ENCODE data around the gene SLC25A48. TPM values are rescaled to one million over a fixed set of nuclear protein-coding genes. Genes with fewer than 3 reads are reported as not detected.
"Not testable (repeated sequence)": the region's sequence is repeated elsewhere in the genome, so short reads cannot be mapped to it uniquely, and the experiment has no call there.

The SLC25A48 gene
- polyA plus RNA-seq, 3 donors from 2014 or later = not detected

DNA sequence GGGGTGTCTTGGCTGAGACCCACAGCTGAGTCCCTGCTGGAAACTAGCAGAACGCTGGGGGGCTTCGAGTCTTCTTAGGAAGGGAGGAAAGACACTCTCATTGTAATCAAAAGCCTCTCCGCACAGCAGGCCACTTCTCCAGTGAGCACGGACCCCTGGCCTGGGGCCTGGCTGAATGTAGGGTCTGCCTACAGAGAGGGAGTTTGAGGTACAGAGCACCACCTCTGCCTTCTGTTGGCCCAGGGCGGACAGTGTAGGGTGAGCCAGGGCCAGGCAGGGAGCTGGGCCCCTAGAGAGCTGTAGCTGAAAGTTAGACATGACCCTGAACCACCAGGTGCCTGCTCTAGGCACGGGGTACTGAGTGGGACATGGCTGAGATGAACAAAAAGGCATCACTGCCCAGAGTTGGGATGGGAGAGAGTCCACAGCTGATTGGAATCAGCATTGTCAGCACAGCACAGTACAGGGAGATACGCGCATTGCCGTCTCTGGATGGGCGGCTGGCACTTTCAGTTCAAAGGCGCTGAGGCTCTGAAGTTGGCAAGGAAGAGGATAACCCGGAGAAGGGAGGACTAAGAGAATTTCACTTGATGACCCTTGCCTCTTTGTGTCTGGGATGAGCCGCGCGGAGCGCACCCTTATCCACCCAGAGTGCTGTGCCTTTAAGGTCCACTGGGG, 363 bp upstream of the SLC25A48 start:
- no peak overlapping the region for H3K4me3 Mint-ChIP-seq
- peaks cover 0 to 2% (median 0%) of the 10 kb centered on the region in 6 donors for H3K9me3 Mint-ChIP-seq
- no peak overlapping the region for H3K27ac Mint-ChIP-seq
- DNase-seq = no peak
- peaks cover 8 to 17% (median 10%) of the 10 kb centered on the region in 3 donors for H3K27me3 Mint-ChIP-seq (ENCODE audit: low read depth in 3 of 3)
- peaks cover 0 to 3% of the 10 kb centered on the region in 2 donors for H3K4me1 Mint-ChIP-seq
- no peaks in the 10 kb centered on the region for H3K36me3 Mint-ChIP-seq

DNA sequence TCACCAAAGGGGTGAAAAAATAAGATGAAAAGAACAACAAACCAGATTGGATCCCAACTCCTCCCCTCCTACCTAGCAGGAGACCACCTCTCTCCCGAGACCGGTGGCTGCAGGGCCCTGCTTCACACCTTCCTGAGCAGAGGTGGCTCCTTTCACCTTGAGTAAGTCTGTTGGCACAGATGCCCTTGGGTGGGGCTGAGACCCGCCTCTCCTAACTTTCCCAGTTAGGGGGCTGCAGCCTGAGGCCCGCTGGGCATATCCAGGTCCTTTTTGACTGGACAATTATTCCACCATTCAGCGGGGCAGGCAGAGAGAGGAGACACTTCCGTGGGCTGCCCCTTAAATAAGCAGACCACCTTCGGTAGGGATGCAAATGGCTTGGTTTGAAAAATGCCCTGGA, 1.3 kb downstream of the SLC25A48 start:
- H3K4me3 Mint-ChIP-seq = no peak overlapping the region
- DNase-seq = no peak
- H3K27me3 Mint-ChIP-seq (ENCODE audit: low read depth in 3 of 3) = peaks cover 8 to 15% (median 8%) of the 10 kb centered on the region in 3 donors
- H3K27ac Mint-ChIP-seq = no peak overlapping the region
- no peaks in the 10 kb centered on the region for H3K36me3 Mint-ChIP-seq
- peaks cover 0 to 2% (median 0%) of the 10 kb centered on the region in 6 donors for H3K9me3 Mint-ChIP-seq
- H3K4me1 Mint-ChIP-seq = peaks cover 0 to 3% of the 10 kb centered on the region in 2 donors

DNA sequence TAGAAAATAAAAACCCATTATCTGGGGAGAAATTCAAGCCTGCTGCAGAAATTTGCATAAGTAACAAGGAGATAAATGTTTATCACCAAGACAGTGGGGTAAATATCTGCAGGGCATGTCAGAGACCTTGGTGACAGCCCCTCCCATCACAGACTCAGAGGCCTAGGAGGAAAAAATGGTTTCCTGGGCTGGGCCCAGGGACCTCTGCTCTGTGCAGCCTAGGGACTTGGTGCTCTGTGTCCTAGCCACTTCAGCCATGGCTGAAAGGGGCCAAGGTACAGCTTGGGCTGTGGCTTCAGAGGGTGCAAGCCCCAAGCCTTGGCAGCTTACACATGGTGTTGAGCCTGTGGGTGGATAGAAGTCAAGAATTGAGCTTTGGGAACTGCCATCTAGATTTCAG, 3.9 kb downstream of the SLC25A48 start:
- not testable (repeated sequence) for H3K27ac Mint-ChIP-seq, H3K36me3 Mint-ChIP-seq, DNase-seq, H3K9me3 Mint-ChIP-seq, H3K4me3 Mint-ChIP-seq, H3K4me1 Mint-ChIP-seq
- peaks cover 5 to 13% (median 11%) of the 10 kb centered on the region in 3 donors for H3K27me3 Mint-ChIP-seq (ENCODE audit: low read depth in 3 of 3)

DNA sequence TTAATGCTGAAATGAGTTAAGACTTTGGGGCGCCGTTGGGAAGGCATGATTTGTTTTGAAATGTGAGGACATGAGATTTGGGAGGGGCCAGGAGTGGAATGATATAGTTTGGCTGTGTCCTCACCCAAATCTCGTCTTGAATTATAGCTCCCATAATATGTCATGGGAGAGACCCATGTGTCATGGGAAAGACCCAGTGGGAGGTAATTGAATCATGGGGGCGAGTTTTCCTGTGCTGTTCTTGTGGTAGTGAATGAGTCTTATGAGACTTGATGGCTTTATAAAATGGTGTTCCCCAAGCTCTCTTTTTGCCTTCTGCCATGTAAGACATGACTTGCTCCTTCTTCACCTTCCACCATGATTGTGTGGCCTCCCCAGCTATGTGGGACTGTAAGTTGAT, 5.1 kb downstream of the SLC25A48 start:
- H3K36me3 Mint-ChIP-seq = no peaks in the 10 kb centered on the region
- H3K9me3 Mint-ChIP-seq = peaks cover 0 to 2% (median 0%) of the 10 kb centered on the region in 6 donors
- H3K4me1 Mint-ChIP-seq = no peaks in the 10 kb centered on the region
- no peak overlapping the region for H3K27ac Mint-ChIP-seq
- DNase-seq = no peak
- H3K27me3 Mint-ChIP-seq (ENCODE audit: low read depth in 3 of 3) = peaks cover 3 to 10% (median 9%) of the 10 kb centered on the region in 3 donors
- no peak overlapping the region for H3K4me3 Mint-ChIP-seq

DNA sequence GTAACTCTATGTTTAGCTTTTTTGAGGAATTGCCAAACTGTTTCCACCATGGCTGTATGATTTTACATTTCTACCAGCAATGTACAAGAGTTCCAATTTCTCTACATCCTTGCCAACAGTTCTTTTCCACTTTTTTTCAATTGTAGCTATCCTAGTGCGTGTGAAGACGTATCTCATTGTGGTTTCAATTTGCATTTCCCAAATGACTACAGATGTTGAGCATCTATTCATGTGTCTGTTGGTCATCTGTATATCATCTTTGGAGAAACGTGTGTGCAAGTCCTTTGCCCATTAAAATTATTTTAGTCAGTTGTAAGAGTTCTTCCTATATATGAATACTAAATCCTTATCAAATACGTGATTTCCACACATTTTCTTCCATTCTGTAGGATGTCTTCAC, 6.5 kb downstream of the SLC25A48 start:
- Mint-ChIP-seq H3K4me3 (no peak overlapping the region), H3K27me3 (ENCODE audit: low read depth in 3 of 3) (peaks cover 3 to 10% (median 9%) of the 10 kb centered on the region in 3 donors), H3K36me3 (no peaks in the 10 kb centered on the region), H3K27ac (no peak overlapping the region), H3K9me3 (peaks cover 0 to 2% (median 0%) of the 10 kb centered on the region in 6 donors), H3K4me1 (no peaks in the 10 kb centered on the region)
- DNase-seq = no peak

DNA sequence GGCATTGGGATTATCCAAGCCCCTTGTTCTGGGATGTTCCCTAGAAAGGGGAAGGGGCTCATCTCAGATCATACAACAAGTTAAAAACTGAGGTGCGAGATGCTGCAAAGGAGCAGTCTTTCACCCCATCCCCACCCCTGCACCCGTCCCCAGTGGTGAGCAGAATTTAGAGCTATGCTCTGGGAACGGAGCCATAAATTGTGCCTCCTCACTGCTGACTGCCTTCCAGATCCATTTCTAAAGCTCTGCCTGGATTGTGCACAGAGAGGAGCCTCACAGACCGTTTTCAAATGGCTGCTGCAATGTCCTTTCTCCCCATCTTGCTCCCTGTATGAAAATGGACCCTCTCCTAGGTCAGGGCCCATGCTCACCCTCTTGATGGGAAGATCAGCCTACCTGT, 8.3 kb downstream of the SLC25A48 start:
- Mint-ChIP-seq H3K4me3 (no peak overlapping the region), H3K4me1 (no peaks in the 10 kb centered on the region)
- no peak for DNase-seq

DNA sequence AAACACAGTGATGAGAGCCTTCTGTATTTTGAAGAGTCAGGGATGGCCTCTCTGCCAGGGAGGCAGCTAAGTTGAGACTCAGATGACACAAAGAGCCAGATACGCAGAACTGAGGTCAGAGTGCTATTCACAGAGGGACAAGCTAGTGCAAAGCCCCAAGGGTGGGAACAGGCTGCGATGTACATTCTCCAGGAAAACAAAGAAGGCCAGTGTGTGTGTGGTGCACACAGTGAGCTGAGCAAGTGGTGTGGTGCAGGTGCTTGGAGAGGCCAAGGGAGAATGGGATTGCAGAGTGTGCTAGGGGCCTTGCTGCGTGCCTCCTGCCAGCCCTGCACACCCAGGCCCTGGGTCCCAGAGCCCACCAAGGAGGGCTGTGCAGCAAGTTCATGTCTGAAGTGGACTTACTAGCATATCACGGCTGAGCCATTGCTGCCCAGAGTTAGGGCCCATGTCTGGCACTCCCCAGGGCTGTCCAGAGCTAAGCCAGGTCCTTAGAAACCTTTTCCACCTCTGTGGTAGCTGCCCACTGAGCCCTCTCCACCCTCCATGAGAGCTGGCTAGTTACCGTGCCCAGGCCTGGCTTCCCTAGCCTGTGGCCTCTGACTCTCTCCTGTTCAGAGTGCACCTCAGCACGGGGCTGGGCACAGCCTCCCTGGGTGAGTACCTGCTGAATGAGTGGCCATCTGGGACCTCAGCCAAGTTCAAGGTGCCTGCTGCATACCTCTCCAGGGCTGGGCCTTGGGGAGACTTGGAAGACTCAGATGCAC, 9.3 kb downstream of the SLC25A48 start:
- DNase-seq = no peak
- Mint-ChIP-seq H3K36me3 (no peaks in the 10 kb centered on the region), H3K4me1 (no peaks in the 10 kb centered on the region), H3K4me3 (no peak overlapping the region), H3K27me3 (ENCODE audit: low read depth in 3 of 3) (peaks cover 3 to 9% (median 5%) of the 10 kb centered on the region in 3 donors), H3K27ac (no peak overlapping the region), H3K9me3 (peaks cover 0 to 2% (median 0%) of the 10 kb centered on the region in 6 donors)

More for the DNA sequence above, 8.3 kb downstream of the SLC25A48 start:
- Mint-ChIP-seq H3K36me3 (no peaks in the 10 kb centered on the region), H3K27ac (no peak overlapping the region), H3K27me3 (ENCODE audit: low read depth in 3 of 3) (peaks cover 3 to 9% (median 6%) of the 10 kb centered on the region in 3 donors), H3K9me3 (peaks cover 0 to 2% (median 0%) of the 10 kb centered on the region in 6 donors)

DNA sequence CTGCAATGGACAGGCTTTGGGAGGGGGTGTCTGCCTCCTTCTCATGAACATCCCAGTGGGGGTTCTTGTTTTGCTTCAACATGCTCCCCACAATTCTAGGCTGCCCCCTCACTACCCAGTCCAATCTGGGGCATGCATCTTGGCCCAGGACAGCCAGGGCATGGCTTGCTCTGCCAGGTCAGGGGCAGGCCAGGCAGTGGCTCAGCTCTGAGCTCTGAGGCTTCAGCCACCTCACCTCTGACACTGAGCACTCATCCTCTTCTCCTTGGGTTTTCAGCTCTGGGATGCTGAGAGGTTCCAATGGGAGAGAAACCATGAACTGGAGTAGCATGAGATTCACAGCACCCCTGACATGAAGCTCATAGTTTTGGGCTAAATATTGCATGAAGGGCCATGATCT, 11.8 kb downstream of the SLC25A48 start:
- Mint-ChIP-seq H3K27ac (no peak overlapping the region), H3K36me3 (no peaks in the 10 kb centered on the region), H3K9me3 (peaks cover 0 to 2% (median 0%) of the 10 kb centered on the region in 6 donors), H3K27me3 (ENCODE audit: low read depth in 3 of 3) (peaks cover 1 to 8% (median 3%) of the 10 kb centered on the region in 3 donors), H3K4me1 (no peaks in the 10 kb centered on the region), H3K4me3 (no peak overlapping the region)
- DNase-seq = no peak

DNA sequence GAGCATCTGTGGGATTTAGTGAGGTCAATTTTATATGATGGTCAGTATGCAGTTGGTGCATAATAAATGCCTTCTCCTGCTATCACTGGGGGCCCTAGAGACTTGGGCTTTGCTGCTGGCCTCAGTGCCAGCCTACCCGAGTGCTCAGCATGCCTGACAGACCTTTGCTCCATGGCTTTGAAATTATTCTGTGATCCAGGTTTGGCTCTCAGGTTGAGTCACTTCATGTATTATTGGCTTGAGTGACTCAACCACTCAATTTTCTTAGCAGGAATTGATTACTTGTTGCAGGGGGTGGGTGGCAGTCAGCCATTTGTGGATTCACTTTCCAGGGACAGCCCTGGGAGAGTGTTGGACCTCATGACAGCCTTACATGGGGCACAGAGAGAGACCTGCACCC, 13.5 kb downstream of the SLC25A48 start:
- H3K36me3 Mint-ChIP-seq = no peaks in the 10 kb centered on the region
- peaks cover 0 to 3% (median 1%) of the 10 kb centered on the region in 3 donors for H3K27me3 Mint-ChIP-seq (ENCODE audit: low read depth in 3 of 3)
- no peaks in the 10 kb centered on the region for H3K4me1 Mint-ChIP-seq
- H3K9me3 Mint-ChIP-seq = peaks cover 0 to 2% (median 0%) of the 10 kb centered on the region in 6 donors
- DNase-seq = no peak
- no peak overlapping the region for H3K27ac Mint-ChIP-seq
- no peak overlapping the region for H3K4me3 Mint-ChIP-seq

DNA sequence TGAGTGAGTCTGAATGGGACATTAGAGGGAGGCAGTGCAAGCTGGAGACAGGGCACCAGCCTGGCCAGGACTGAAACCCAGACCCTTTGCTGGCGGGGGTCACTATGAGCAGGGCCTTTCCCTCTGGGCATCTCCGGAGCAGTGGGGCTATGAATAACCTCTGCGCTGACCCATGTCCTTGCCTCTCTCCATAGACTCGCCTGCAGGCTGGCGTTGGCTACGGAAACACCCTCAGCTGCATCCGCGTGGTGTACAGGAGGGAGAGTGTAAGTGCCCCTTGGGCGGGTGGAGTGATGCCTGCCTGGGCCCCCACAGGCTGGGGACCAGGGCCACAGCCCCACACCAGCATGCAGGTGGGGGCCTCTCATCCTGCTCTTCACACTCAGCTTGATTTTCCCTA, 15.8 kb downstream of the SLC25A48 start:
- H3K4me3 Mint-ChIP-seq = no peak overlapping the region
- peaks cover 0 to 2% (median 0%) of the 10 kb centered on the region in 3 donors for H3K27me3 Mint-ChIP-seq (ENCODE audit: low read depth in 3 of 3)
- H3K27ac Mint-ChIP-seq = no peak overlapping the region
- H3K4me1 Mint-ChIP-seq = no peaks in the 10 kb centered on the region
- DNase-seq = no peak
- peaks cover 0 to 2% (median 0%) of the 10 kb centered on the region in 6 donors for H3K9me3 Mint-ChIP-seq
- no peaks in the 10 kb centered on the region for H3K36me3 Mint-ChIP-seq

DNA sequence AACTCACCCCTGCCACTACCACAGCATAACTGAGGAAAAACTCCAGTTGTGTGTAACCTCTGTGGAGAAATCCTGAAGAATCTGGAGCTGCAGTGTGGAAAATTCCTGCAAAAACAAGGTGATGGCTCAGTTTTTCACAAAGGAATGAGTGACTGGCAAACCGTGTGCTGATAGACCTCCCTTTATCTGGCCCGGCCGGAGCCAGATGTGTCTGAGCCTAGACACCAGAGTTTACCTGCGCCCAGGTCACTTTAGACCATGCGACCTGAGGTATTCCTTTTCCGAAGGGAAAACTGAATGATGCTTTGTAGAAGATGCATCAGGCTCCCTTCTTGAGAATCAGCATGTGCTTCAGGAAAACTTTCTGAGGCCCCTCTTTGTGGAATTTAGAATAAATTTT, 16.2 kb downstream of the SLC25A48 start:
- H3K4me1 Mint-ChIP-seq = no peaks in the 10 kb centered on the region
- no peak overlapping the region for H3K27ac Mint-ChIP-seq
- H3K4me3 Mint-ChIP-seq = no peak overlapping the region
- no peaks in the 10 kb centered on the region for H3K36me3 Mint-ChIP-seq
- peaks cover 0 to 2% (median 0%) of the 10 kb centered on the region in 3 donors for H3K27me3 Mint-ChIP-seq (ENCODE audit: low read depth in 3 of 3)
- no peak for DNase-seq
- peaks cover 0 to 2% (median 0%) of the 10 kb centered on the region in 6 donors for H3K9me3 Mint-ChIP-seq

DNA sequence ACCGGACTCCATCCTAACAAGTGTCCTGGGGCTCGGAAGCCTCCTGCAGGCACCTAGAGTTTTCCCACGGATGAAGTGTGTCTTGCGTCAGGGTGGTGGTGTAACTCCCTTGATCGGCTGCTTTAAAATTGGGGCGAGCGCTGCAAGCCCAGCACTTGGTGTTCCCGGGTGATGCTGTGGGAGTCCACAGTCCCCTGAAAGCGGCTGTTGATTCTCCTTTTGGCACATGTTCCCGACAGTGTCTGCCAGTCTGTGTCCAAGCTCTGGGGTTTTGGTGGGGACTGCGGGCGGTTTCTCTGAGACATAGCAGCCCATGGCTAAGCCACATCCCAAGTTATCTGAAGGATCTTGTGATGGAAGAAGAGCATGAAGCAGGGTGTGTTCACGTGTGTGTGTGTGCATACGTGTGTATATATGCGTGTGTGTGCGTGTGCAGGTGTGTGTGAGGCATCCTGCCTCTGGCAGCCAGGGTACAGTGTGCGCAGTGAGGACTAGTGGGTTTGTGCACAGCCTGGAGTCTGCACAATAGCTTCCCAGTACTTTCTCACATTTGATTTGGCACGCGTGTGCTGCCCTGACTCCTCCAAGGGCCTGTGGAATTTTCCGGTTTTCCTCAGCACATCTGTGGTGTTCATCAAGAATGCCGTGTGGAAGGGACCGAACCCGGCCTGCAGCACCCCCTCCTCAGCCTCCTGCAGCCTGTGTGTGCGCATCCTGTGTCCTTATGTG, 16.9 kb downstream of the SLC25A48 start:
- H3K36me3 Mint-ChIP-seq = no peaks in the 10 kb centered on the region
- peaks cover 0 to 2% (median 0%) of the 10 kb centered on the region in 3 donors for H3K27me3 Mint-ChIP-seq (ENCODE audit: low read depth in 3 of 3)
- no peak overlapping the region for H3K4me3 Mint-ChIP-seq
- no peak for DNase-seq
- no peak overlapping the region for H3K27ac Mint-ChIP-seq
- H3K9me3 Mint-ChIP-seq = peaks cover 0 to 2% (median 0%) of the 10 kb centered on the region in 6 donors
- H3K4me1 Mint-ChIP-seq = no peaks in the 10 kb centered on the region

DNA sequence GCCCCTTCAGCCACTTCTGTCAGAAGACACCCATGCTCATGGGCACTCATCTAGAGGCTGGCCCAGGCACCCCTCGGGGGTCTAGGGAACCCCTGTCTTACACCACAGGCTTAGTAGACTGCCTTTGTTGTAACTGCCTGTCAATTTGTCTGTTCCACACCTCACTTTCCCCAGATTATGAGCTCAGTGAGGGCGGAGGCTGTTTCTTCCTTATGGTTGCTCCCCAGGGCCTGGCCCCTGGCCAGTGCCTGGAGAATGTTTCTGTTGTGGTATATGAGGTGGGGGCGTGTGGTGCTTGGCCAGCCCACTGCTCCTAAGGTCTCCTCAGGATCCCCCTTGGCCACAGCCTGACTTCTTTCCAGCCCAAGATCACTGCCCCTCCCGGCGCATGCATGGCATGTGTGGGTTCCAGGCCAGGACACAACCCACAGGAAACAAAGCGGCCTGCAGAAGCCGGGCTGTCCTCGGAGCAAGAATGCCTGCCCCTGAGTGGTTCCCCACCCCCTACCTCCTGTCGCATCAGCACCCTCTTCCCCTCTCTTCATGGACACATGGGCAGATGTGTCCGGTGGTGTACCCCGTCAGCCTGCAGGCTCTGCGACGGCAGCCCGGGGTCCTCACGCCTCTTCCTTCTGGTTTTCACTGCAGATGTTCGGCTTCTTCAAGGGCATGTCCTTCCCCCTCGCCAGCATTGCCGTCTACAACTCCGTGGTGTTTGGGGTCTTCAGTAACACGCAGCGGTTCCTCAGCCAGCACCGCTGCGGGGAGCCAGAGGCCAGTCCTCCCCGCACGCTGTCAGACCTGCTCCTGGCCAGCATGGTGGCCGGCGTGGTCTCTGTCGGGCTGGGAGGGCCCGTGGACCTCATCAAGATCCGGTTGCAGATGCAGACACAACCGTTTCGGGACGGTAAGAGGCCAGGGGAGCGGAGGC, 17.7 kb downstream of the SLC25A48 start:
- Mint-ChIP-seq H3K4me1 (no peaks in the 10 kb centered on the region), H3K36me3 (no peaks in the 10 kb centered on the region), H3K27me3 (ENCODE audit: low read depth in 3 of 3) (peaks cover 0 to 2% (median 0%) of the 10 kb centered on the region in 3 donors), H3K4me3 (no peak overlapping the region), H3K27ac (no peak overlapping the region), H3K9me3 (peaks cover 0 to 2% (median 0%) of the 10 kb centered on the region in 6 donors)
- no peak for DNase-seq

Measured in immature natural killer cell (primary cell).